Measurements from ENCODE around the gene AMY1B.
"Not testable (repeated sequence)": the region's sequence is repeated elsewhere in the genome, so short reads cannot be mapped to it uniquely, and the experiment has no call there.

AMY1B gene

GRCh38 chr1:103676335-103676734 lies 19.7 kb downstream of the AMY1B start:
- H3K79me1 ChIP-seq (ENCODE audit: low read length); H4K8ac ChIP-seq (ENCODE audit: low read depth, low read length); H3K27ac ChIP-seq (ENCODE audit: low read depth, low read length); H2BK5ac ChIP-seq (ENCODE audit: low read depth, low read length, poor library complexity); H2AK5ac ChIP-seq (ENCODE audit: low read length); H3K79me2 ChIP-seq (ENCODE audit: control insufficient read depth, insufficient read depth, low read length, poor library complexity); H2AFZ ChIP-seq (ENCODE audit: insufficient read depth, low read length, poor library complexity); H3K9ac ChIP-seq (ENCODE audit: low read length); H4K91ac ChIP-seq (ENCODE audit: low read depth, low read length); DNase-seq; H3K18ac ChIP-seq (ENCODE audit: low read length); H3K36me3 ChIP-seq (ENCODE audit: control insufficient read depth in 1 of 2, insufficient read depth in 2 of 2, low read length in 2 of 2); H4K12ac ChIP-seq (ENCODE audit: low read depth, low read length); H3K27me3 ChIP-seq (ENCODE audit: insufficient read depth, low read length); H3K4me1 ChIP-seq (ENCODE audit: control insufficient read depth in 1 of 2, insufficient read depth in 2 of 2, low read length in 2 of 2); H3K4ac ChIP-seq (ENCODE audit: low read depth, low read length); H3K4me3 ChIP-seq (ENCODE audit: low read depth, low read length); H2BK120ac ChIP-seq (ENCODE audit: insufficient read depth, low read length, poor library complexity); H3K14ac ChIP-seq (ENCODE audit: low read length); H3K23ac ChIP-seq (ENCODE audit: low read length); H2BK12ac ChIP-seq (ENCODE audit: low read length); H3K4me2 ChIP-seq (ENCODE audit: low read length); H3K9me3 ChIP-seq (ENCODE audit: insufficient read depth, low read depth, low read length): not testable (repeated sequence)
- no CpG with 5 or more reads among the region's 3 CpGs for WGBS (ENCODE audit: extremely low coverage, insufficient coverage, insufficient read length)

DNA sequence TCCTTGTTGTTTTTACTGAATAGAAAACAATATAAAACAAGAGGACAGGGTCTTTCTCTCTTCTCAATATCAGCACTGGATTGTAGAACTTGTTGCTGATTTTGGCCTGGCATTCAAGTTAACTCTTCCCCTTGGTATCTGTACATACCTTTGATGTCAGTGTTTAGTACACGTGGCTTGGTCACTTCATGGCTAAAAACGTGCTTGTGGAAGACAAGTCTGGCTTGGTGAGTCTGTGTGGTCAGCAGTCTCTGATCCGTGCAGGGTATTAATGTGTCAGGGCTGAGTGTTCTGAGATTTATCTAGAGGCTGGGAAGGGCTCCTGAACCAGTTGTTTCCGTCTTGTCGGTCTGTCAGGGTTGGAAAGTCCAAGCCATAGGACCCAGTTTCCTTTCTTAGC lies 40.5 kb downstream of the AMY1B start, which contains the start of gene AMY1A:
AMY1A (plus strand) TSS at position 301 of the 400 bp plus-strand sequence. CDS start 571 bp downstream, outside the sequence.
- not testable (repeated sequence) for H3K4me3 ChIP-seq (ENCODE audit: low read depth, low read length); H3K4me1 ChIP-seq (ENCODE audit: control insufficient read depth in 1 of 2, insufficient read depth in 2 of 2, low read length in 2 of 2); H3K27me3 ChIP-seq (ENCODE audit: insufficient read depth, low read length); DNase-seq; H3K4ac ChIP-seq (ENCODE audit: low read depth, low read length); H3K23ac ChIP-seq (ENCODE audit: low read length); H3K14ac ChIP-seq (ENCODE audit: low read length); H3K18ac ChIP-seq (ENCODE audit: low read length); H2AFZ ChIP-seq (ENCODE audit: insufficient read depth, low read length, poor library complexity); H3K36me3 ChIP-seq (ENCODE audit: control insufficient read depth in 1 of 2, insufficient read depth in 2 of 2, low read length in 2 of 2); H2AK5ac ChIP-seq (ENCODE audit: low read length); H2BK5ac ChIP-seq (ENCODE audit: low read depth, low read length, poor library complexity); H3K4me2 ChIP-seq (ENCODE audit: low read length); H3K79me2 ChIP-seq (ENCODE audit: control insufficient read depth, insufficient read depth, low read length, poor library complexity); H4K8ac ChIP-seq (ENCODE audit: low read depth, low read length); H4K12ac ChIP-seq (ENCODE audit: low read depth, low read length); H3K79me1 ChIP-seq (ENCODE audit: low read length); H4K91ac ChIP-seq (ENCODE audit: low read depth, low read length); H3K9me3 ChIP-seq (ENCODE audit: insufficient read depth, low read depth, low read length); H3K9ac ChIP-seq (ENCODE audit: low read length); H3K27ac ChIP-seq (ENCODE audit: low read depth, low read length); H2BK12ac ChIP-seq (ENCODE audit: low read length); H2BK120ac ChIP-seq (ENCODE audit: insufficient read depth, low read length, poor library complexity)
- no CpG with 5 or more reads among the region's 5 CpGs for WGBS (ENCODE audit: extremely low coverage, insufficient coverage, insufficient read length)

GRCh38 chr1:103654133-103654532 lies 41.9 kb downstream of the AMY1B start:
- H3K4me2 ChIP-seq (ENCODE audit: low read length); H4K91ac ChIP-seq (ENCODE audit: low read depth, low read length); H2AFZ ChIP-seq (ENCODE audit: insufficient read depth, low read length, poor library complexity); H2BK120ac ChIP-seq (ENCODE audit: insufficient read depth, low read length, poor library complexity); H3K27ac ChIP-seq (ENCODE audit: low read depth, low read length); H3K4ac ChIP-seq (ENCODE audit: low read depth, low read length); H4K12ac ChIP-seq (ENCODE audit: low read depth, low read length); H3K4me1 ChIP-seq (ENCODE audit: control insufficient read depth in 1 of 2, insufficient read depth in 2 of 2, low read length in 2 of 2); H4K8ac ChIP-seq (ENCODE audit: low read depth, low read length); H2BK5ac ChIP-seq (ENCODE audit: low read depth, low read length, poor library complexity); H3K23ac ChIP-seq (ENCODE audit: low read length); H3K36me3 ChIP-seq (ENCODE audit: control insufficient read depth in 1 of 2, insufficient read depth in 2 of 2, low read length in 2 of 2); H3K79me1 ChIP-seq (ENCODE audit: low read length); H2AK5ac ChIP-seq (ENCODE audit: low read length); H2BK12ac ChIP-seq (ENCODE audit: low read length); H3K18ac ChIP-seq (ENCODE audit: low read length); H3K4me3 ChIP-seq (ENCODE audit: low read depth, low read length); DNase-seq; H3K14ac ChIP-seq (ENCODE audit: low read length); H3K9me3 ChIP-seq (ENCODE audit: insufficient read depth, low read depth, low read length); H3K79me2 ChIP-seq (ENCODE audit: control insufficient read depth, insufficient read depth, low read length, poor library complexity); H3K27me3 ChIP-seq (ENCODE audit: insufficient read depth, low read length); H3K9ac ChIP-seq (ENCODE audit: low read length): not testable (repeated sequence)
- no CpG with 5 or more reads among the region's 6 CpGs for WGBS (ENCODE audit: extremely low coverage, insufficient coverage, insufficient read length)

DNA sequence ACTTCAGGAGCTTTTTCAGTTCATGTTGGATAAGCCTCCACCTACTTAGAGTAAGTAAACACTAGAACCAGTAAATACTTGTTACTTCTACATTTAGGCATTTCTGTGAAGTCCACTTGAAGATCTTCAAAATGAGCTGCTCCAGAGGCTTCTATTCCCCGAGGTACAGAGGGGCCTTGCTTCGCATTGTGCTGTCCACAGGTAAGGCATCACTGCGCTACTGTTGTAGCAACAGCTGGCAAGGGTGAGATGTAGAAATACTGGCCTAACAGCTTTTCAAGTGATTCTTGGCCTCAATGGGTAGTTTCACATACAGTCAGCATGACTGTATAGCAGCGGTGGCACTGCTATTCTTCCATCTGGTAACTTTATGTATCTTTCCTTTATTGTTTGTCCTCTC lies 45.1 kb downstream of the AMY1B start:
- H2BK120ac ChIP-seq (ENCODE audit: insufficient read depth, low read length, poor library complexity); DNase-seq; H3K9ac ChIP-seq (ENCODE audit: low read length); H4K8ac ChIP-seq (ENCODE audit: low read depth, low read length); H3K27ac ChIP-seq (ENCODE audit: low read depth, low read length); H3K4me3 ChIP-seq (ENCODE audit: low read depth, low read length); H3K79me1 ChIP-seq (ENCODE audit: low read length); H2BK5ac ChIP-seq (ENCODE audit: low read depth, low read length, poor library complexity); H3K4ac ChIP-seq (ENCODE audit: low read depth, low read length); H3K4me2 ChIP-seq (ENCODE audit: low read length); H4K91ac ChIP-seq (ENCODE audit: low read depth, low read length); H3K4me1 ChIP-seq (ENCODE audit: control insufficient read depth in 1 of 2, insufficient read depth in 2 of 2, low read length in 2 of 2); H3K23ac ChIP-seq (ENCODE audit: low read length); H3K14ac ChIP-seq (ENCODE audit: low read length); H3K27me3 ChIP-seq (ENCODE audit: insufficient read depth, low read length); H3K18ac ChIP-seq (ENCODE audit: low read length); H3K9me3 ChIP-seq (ENCODE audit: insufficient read depth, low read depth, low read length); H2AFZ ChIP-seq (ENCODE audit: insufficient read depth, low read length, poor library complexity); H3K36me3 ChIP-seq (ENCODE audit: control insufficient read depth in 1 of 2, insufficient read depth in 2 of 2, low read length in 2 of 2); H3K79me2 ChIP-seq (ENCODE audit: control insufficient read depth, insufficient read depth, low read length, poor library complexity); H4K12ac ChIP-seq (ENCODE audit: low read depth, low read length); H2BK12ac ChIP-seq (ENCODE audit: low read length); H2AK5ac ChIP-seq (ENCODE audit: low read length): not testable (repeated sequence)
- WGBS (ENCODE audit: extremely low coverage, insufficient coverage, insufficient read length), result no CpG with 5 or more reads among the region's 4 CpGs
